Loucy (cell line): ENCODE data around the gene SORCS1.

Source experiments
- H2AFZ ChIP-seq: fragments of 200-600 bp; sonication (generic); 2 replicates; pipeline ENCODE4 v1.6.0; 2016; ENCODE audit warnings: antibody characterized with exemption, mild to moderate bottlenecking, low read length, moderate library complexity
- H3F3A ChIP-seq: fragments of 200-600 bp; 2 replicates; pipeline ENCODE4 v1.6.0; 2016; ENCODE audit warnings: antibody characterized with exemption, low read depth, mild to moderate bottlenecking
- H3K27me3 ChIP-seq: fragments of 200-600 bp; sonication (generic); 2 replicates; pipeline ENCODE4 v1.6.1; 2014; ENCODE audit warnings: low read length, mild to moderate bottlenecking; ENCODE audit not compliant: insufficient read depth, poor library complexity, severe bottlenecking
- H3K36me3 ChIP-seq: fragments of 200-600 bp; sonication (generic); 2 replicates; pipeline ENCODE4 v1.6.1; 2016; ENCODE audit warnings: low read length; ENCODE audit not compliant: insufficient read depth
- H3K4me1 ChIP-seq: fragments of 200-600 bp; sonication (generic); 2 replicates; pipeline ENCODE4 v1.5.1; 2014; ENCODE audit warnings: low read length, mild to moderate bottlenecking; ENCODE audit not compliant: insufficient read depth, poor library complexity, severe bottlenecking
- H3K4me2 ChIP-seq: fragments of 200-600 bp; sonication (generic); 2 replicates; pipeline ENCODE4 v1.6.0; 2014; ENCODE audit warnings: antibody characterized with exemption, low read length, low read depth, mild to moderate bottlenecking; ENCODE audit not compliant: poor library complexity, severe bottlenecking
- H3K4me3 ChIP-seq: fragments of 200-600 bp; sonication (generic); 2 replicates; pipeline ENCODE4 v1.5.1; 2014; ENCODE audit warnings: low read length, mild to moderate bottlenecking, mixed read lengths; ENCODE audit not compliant: poor library complexity, severe bottlenecking
- H3K79me2 ChIP-seq: fragments of 200-600 bp; sonication (generic); 2 replicates; pipeline ENCODE4 v1.6.1; 2014; ENCODE audit warnings: low read length; ENCODE audit not compliant: insufficient read depth
- H3K9ac ChIP-seq: fragments of 200-600 bp; sonication (generic); 2 replicates; pipeline ENCODE4 v1.6.0; 2014; ENCODE audit warnings: mild to moderate bottlenecking, low read depth, low read length, moderate library complexity; ENCODE audit not compliant: poor library complexity, severe bottlenecking
- H3K9me2 ChIP-seq: fragments of 200-600 bp; sonication (generic); replicated peaks from 2 replicates; pipeline ENCODE4 v1.6.1; 2016; ENCODE audit warnings: low read depth, low read length, mixed read lengths
- H3K9me3 ChIP-seq: fragments of 200-600 bp; sonication (generic); 2 replicates; pipeline ENCODE4 v1.6.1; 2014; ENCODE audit warnings: mild to moderate bottlenecking, antibody characterized with exemption, low read length, low read depth; ENCODE audit not compliant: insufficient read depth
- H4K20me1 ChIP-seq: fragments of 200-600 bp; sonication (generic); 2 replicates; pipeline ENCODE4 v1.6.0; 2014; ENCODE audit warnings: antibody characterized with exemption, low read length, mild to moderate bottlenecking; ENCODE audit not compliant: insufficient read depth, poor library complexity, severe bottlenecking
- CTCF ChIP-seq: fragments of 200-600 bp; sonication (generic); conservative IDR thresholded peaks from 2 replicates; pipeline ENCODE4 v1.5.1; 2014; ENCODE audit warnings: mild to moderate bottlenecking, antibody characterized with exemption, low read length
- EZH2phosphoT487 ChIP-seq: fragments of 200-600 bp; IDR thresholded peaks from 2 replicates; pipeline ENCODE4 v1.6.1; 2018; ENCODE audit warnings: antibody characterized with exemption, mild to moderate bottlenecking, moderate library complexity, borderline replicate concordance

The SORCS1 gene

GRCh38 chr10:106978756-106979155, 185.8 kb downstream of the SORCS1 start:
- Histone ChIP-seq H3K9me2 (no peaks in the 10 kb centered on the region), H3K9ac (no peak overlapping the region), H3K9me3 (no peaks in the 10 kb centered on the region), H4K20me1 (no peaks in the 10 kb centered on the region), H3K4me2 (no peak overlapping the region), H3K79me2 (no peaks in the 10 kb centered on the region), H3K4me1 (no peaks in the 10 kb centered on the region), H2AFZ (no peak overlapping the region), H3F3A (no peaks in the 10 kb centered on the region), H3K36me3 (no peaks in the 10 kb centered on the region), H3K4me3 (no peak overlapping the region), H3K27me3 (no peaks in the 10 kb centered on the region)
- TF ChIP-seq CTCF (no peak), EZH2phosphoT487 (no peak)

DNA sequence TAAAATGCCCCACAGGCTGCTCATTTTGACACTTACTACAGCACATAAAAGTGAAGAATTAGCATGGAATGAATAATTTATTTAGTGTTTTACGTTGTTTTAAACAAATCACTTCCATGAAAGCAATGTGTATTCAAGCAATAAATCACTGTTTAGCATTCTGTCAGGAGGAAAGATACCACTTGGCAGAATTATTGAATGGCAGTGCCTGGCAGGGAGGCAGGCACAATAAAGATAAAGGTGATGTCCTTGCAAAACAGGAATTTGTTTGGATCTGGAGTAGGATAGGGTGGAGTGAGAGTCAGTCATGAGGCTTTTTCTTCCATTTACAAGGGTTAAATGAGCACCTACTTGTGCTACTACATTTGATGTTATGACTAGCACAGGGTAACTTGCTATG, 190.8 kb downstream of the SORCS1 start:
- TF ChIP-seq EZH2phosphoT487 (no peak), CTCF (no peak)
- Histone ChIP-seq H3K79me2 (no peaks in the 10 kb centered on the region), H3K4me1 (no peaks in the 10 kb centered on the region), H3K4me2 (no peak overlapping the region), H3F3A (no peaks in the 10 kb centered on the region), H3K9me2 (no peaks in the 10 kb centered on the region), H3K4me3 (no peak overlapping the region), H4K20me1 (no peaks in the 10 kb centered on the region), H3K27me3 (no peaks in the 10 kb centered on the region), H2AFZ (no peak overlapping the region), H3K9me3 (no peaks in the 10 kb centered on the region), H3K36me3 (no peaks in the 10 kb centered on the region), H3K9ac (no peak overlapping the region)

DNA sequence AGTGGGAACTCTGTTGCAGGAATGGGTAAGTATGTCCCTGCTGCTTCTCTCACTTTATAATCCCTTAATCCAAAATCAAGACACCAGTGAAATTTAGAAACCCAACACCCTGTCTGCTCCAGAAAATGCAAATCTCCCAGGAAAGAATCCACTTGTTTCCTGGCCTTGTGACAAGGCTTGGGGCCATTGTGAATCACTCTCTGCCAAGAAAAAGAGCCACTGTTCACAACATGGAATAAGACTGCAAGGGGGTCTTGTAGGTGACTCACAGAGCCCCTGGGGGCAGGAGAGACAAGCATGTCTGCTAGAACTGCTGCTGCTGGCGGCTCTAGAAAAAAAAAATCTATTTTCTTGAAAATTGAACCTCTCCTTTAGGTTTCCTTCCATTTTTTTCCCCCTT, 191.2 kb downstream of the SORCS1 start:
- no peak for TF ChIP-seq EZH2phosphoT487
- TF ChIP-seq CTCF: no peak
- H4K20me1 ChIP-seq: no peaks in the 10 kb centered on the region

More for the DNA sequence above, 191.2 kb downstream of the SORCS1 start:
- H3K4me1 ChIP-seq: peaks cover 4% of the 10 kb centered on the region
- no peaks in the 10 kb centered on the region for H3K79me2 ChIP-seq
- H3K36me3 ChIP-seq: no peaks in the 10 kb centered on the region
- no peaks in the 10 kb centered on the region for H3F3A ChIP-seq
- no peak overlapping the region for H2AFZ ChIP-seq
- no peaks in the 10 kb centered on the region for H3K27me3 ChIP-seq
- no peak overlapping the region for H3K9ac ChIP-seq
- no peaks in the 10 kb centered on the region for H3K9me2 ChIP-seq
- no peak overlapping the region for H3K4me2 ChIP-seq
- no peak overlapping the region for H3K4me3 ChIP-seq
- no peaks in the 10 kb centered on the region for H3K9me3 ChIP-seq
